Measurements from ENCODE around the gene BICC1. TPM values are rescaled to one million over a fixed set of nuclear protein-coding genes. Genes with fewer than 3 reads are reported as not detected.
"Not testable (repeated sequence)": the region's sequence is repeated elsewhere in the genome, so short reads cannot be mapped to it uniquely, and the experiment has no call there.

The BICC1 gene
- total RNA-seq, 1 donor from 2014 or later: 32.5 TPM

DNA sequence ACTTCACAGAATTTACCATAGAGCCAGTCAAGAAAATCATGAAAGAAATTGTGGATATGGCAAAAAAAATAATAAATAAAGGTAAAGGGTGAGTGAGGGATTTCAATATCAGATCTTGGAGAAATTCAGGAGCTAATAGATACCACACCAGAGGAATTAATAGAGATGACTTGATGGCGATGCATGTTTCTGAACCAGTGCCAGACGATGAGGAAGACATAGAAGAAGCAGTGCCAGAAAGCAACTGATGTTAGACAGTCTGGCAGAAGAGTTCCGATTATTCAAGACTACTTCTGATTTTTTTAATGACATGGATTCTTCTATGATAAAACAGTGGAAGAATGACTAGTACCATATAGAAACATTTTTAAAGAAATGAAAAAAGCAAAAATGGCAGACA lies 314.7 kb downstream of the BICC1 start:
- no peak for DNase-seq

- DNase-seq: no peak
Observed at GRCh38 chr10:58829839-58830238, 317.2 kb downstream of the BICC1 start.

DNA sequence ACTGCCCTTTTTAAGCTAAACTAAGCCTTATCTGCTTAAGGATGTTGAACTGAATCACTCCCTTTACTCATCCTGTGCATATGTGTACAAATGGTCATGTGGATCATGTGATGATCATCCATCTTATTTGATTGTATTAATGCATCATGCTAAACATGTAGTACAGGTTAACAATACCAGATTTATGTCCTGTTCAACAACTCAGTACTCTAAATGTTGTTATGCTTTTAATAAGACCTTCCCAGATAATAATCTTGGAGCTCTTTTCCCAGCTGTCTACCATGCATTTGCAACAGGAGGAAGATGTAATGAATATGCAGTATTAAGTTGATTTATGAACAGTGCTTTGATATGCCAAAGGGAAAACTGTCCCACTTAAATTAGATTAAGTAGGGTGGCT lies 318.0 kb downstream of the BICC1 start:
- DNase-seq: no peak

DNA sequence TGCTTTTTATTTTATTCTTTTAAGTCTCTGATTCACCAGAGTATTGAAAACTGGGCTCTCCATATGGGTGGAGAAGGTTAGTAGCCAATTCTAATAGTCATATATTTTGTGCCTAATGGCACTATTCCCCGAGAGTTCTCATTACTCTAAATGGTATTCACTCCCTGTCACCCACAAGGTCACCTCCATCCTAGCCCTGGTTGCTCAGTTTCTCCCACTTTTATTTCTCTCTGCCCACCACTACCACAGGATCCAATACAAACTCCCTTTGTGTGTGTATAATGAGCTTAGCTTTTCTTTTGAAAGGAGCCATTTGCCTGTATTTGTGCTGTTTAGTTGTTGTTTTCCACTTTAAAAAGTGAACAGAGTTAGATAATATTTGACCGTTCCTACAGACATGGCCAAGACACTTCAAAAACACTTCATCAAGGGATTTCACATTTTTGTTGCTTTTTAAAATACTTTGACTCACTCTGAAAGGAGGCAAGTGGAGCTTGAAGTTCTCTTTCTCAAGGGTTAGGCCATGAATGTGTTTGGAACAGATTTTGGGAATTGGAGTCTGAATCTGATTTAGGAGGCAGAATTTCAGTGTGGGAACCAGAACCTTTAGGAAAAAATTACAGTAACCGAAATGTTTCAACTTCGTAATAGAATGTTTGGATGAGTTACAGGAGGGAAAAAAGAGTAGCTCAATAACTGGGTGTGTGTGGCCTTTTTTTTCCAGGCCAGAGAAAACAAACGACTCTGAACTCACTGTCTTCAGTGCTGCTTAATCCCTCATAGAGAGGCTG lies 321.3 kb downstream of the BICC1 start:
- peak; percentile 77 for DNase-seq

- DNase-seq: no peak
Observed at GRCh38 chr10:58836176-58836700, 323.6 kb downstream of the BICC1 start.

DNA sequence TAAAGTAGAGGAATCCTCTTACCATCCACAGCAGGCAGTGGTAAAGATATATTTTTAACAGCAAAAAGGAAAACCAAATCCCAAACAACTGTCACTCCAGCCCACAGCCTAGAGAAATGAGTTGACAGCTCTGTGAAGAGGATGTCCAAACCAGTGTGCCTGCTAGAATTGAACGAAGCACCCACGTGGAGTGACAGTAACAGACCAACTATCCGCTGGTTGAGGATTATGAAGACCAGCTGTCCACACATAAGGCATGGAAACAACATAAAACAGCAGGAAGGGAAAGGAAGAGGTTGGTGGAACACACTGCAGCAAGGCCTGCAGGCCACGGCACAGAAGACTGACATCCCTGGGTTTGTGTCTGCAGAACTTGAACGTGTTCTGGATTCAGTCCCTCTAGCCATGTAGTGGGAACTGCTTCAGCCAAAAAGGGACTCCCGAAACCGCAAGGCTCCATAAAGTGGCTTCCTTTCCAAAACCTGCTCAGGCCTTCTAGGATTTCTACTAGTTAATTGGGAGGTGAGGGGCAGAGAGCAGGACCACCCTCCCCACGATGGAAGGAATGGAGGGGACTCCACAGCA lies 324.4 kb downstream of the BICC1 start:
- no peak for DNase-seq

DNA sequence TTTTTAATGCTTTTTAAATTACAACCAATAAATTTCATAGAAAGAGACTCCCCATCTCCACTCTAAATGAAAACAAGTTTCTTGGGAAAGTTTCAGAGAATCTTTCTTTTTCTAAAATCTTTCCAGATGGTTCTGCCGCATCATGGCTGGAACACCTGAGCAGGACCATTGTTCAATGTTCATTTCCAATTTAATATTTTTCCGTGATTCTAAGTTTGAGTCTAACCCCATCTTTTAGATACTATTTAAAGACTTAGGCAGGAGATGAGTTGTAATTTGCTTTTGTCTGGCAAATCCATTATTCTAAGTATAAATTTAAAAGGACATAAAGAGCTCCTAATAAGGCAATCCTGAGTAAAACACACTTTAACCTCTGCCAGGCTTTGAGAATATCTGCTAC lies 325.2 kb downstream of the BICC1 start:
- no peak for DNase-seq

- DNase-seq: no peak
Observed at GRCh38 chr10:58838561-58839208, 326.0 kb downstream of the BICC1 start.

GRCh38 chr10:58839771-58840170 lies 327.1 kb downstream of the BICC1 start:
- no peak for DNase-seq

- DNase-seq: no peak
Observed at GRCh38 chr10:58840840-58841435, 328.3 kb downstream of the BICC1 start.

GRCh38 chr10:58842860-58843376 lies 330.2 kb downstream of the BICC1 start:
- no peak for DNase-seq

DNA sequence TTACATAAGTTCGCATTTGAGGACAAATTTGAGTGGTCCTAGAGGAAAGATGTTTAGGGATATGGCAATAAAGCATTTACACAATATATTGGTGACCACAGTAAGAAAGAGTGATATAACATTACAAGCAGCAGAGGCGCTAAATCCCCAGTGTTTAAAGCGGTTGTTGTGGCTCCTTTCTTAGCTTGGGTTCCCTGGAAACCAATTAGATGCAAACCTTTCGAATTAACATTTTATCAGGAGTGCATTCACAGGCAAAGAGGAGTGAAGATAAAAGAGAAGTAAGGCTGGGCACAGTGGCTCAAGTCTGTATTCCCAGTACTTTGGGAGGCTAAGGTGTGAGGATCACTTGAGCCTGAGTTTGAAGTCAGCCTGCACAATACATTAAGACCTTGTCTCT lies 331.1 kb downstream of the BICC1 start:
- DNase-seq: no peak

GRCh38 chr10:58844680-58845079 lies 332.0 kb downstream of the BICC1 start:
- no peak for DNase-seq

GRCh38 chr10:58846856-58847255 lies 334.2 kb downstream of the BICC1 start:
- DNase-seq: no peak

DNA sequence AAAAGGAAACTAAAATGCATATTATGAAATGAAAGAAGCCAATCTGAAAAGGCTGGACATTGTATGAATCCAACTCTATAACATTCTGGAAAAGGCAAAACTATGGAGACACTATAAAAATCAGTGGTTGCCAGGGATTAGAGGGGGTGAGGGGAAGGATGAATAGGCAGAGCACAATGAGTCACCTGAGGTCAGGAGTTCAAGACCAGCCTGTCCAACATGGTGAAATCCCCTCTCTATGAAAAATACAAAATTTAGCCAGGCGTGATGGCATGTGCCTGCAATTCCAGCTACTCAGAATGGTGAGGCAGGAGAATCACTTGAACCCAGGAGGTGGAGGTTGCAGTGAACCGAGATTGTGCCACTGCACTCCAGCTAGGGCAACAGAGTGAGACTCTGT lies 338.9 kb downstream of the BICC1 start:
- DNase-seq: no peak

DNA sequence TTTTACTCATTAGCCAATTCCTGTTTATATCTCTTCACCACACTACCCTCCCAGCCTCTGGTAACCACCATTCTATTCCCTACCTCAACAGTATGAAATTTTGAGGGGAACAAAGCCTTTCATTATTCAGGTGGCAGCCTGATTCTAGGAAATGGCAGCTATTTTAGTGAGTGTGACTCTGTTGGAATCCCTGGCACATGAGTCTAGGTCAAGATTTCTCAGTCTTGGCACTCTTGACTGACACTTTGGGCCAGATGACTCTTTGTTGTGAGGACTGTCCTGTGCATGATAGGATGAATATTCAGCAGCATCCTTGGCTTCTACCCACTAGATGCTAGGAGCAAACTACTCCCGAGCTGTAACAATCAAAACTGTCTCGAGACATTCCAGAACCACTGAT lies 341.0 kb downstream of the BICC1 start:
- no peak for DNase-seq

- DNase-seq: no peak
Observed at GRCh38 chr10:58854811-58855210, 342.1 kb downstream of the BICC1 start.

DNA sequence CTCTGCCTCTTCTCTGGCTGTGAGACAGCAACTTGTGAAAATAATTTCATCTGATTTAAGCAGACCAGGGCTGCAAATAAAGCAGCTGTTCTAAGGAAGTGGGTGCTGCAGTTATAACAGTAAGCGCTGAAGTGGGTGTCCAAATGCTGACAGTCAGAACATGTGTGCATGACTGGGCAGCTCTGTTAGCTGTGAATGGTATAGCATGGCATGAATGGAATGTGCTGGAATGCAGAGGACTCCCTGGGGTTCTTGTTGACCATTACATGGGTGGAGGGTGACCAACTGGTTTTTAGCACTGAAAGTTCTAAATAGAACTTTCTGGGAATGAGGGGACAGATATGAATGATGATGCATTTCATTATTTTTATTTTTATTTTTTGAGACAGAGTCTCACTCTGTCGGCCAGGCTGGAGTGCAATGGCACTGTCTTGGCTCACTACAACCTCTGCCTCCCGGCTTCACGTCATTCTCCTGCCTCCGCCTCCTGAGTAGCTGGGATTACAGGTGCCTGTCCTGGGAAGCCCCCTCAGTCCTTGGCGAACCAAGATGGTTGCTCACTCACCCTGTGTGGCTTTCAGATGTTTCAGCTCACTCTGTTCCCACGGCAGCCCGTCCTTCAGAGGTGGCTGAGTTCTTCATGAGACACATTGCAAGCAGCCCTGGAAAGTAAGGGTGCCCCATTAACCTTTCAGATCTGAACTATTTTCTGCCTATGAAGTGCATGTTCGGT lies 344.0 kb downstream of the BICC1 start:
- peak; percentile 61 for DNase-seq

- no peak for DNase-seq
Observed at GRCh38 chr10:58857251-58857805, 344.7 kb downstream of the BICC1 start.

- DNase-seq: not testable (repeated sequence)
Observed at GRCh38 chr10:58858123-58858522, 345.5 kb downstream of the BICC1 start.

DNA sequence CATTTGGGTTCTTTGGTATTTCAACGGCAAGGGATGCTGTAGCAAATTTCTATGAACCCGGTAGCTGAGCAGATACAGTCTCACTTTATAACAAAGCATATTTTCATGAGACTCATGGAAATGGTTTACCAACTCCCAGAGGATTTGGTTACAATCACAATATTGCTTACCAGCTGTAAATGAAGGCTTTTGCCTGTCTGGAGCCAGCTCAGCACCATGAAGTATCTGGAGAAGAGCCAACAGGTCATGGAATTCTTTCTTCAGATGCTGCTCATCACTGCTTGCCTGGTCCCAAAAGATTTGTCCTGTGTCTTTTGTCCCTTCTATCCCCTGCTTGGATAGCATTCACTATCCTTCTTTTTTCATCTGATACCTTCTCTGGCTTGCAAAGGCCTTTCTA lies 346.9 kb downstream of the BICC1 start:
- no peak for DNase-seq

- no peak for DNase-seq
Observed at GRCh38 chr10:58867683-58868082, 355.0 kb downstream of the BICC1 start.
